ENCODE data around the gene CLDN34. TPM values are rescaled to one million over a fixed set of nuclear protein-coding genes. Genes with fewer than 3 reads are reported as not detected.

CLDN34 gene
- total RNA-seq, 1 donor from 2014 or later = not detected

DNA sequence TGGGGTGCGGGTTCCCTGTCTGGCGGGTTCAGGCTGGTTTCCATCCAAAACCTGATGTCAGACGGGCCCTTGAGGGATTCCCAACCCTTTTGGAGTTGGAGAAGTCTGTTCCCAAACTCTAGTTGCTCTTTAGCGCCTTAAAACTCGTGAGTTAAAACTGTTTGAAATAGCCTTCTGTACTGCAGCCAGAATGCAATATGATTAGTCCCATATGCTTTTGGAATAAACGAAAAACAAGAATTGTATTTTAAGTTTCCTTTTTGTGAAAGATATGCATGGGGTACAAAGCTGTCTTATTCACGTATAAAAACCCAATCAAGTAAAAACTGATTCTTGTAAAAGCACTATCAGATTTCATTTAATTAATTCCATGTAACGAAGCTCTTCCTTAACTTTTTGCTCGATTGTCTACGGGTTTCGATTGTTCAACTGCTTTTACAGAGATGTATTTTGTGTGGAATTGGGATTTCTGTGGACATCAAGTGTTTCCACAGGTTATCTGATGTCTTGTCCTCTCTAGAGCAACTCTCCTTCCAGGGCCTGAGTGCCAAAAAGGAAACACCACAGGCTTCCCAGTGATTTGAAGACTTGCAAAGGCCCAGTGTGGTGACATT lies 49.5 kb downstream of the CLDN34 start:
- DNase-seq = peak; percentile 24

DNA sequence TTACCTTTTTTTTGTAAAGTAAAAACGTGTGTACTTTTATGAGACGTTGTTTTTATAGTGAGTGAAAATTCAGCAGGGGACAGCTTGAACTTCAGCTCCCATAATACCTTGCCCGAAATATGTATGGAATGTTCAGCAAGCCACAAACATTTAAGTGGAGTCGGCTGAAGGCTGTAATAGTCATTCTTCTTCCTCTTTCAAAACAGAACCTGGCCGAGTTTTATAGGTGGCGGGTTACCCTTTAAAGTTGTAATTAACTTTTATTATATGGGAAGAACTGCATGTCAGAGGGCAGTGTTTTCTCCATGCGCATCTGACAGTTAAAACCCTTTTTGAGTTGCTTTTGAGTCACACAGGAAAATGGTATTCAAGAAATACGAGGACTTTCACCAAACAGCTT lies 50.7 kb downstream of the CLDN34 start:
- peak; percentile 62 for DNase-seq

Other genes with a start within 250 kb of the CLDN34 start
- 2.8 and 6.0 TPM in 2 replicates for gene GPR143, start 201.5 kb upstream of the CLDN34 start, total RNA-seq
- gene SHROOM2, start 180.9 kb upstream of the CLDN34 start, total RNA-seq = 8.8 and 14.0 TPM in 2 replicates
- gene CLCN4, start 189.6 kb downstream of the CLDN34 start, total RNA-seq = 6.5 and 9.6 TPM in 2 replicates